HCT116 (cell line): ENCODE data around the gene TBC1D32.

Experiments used
- EZH2phosphoT487 ChIP-seq: fragments of 200-600 bp; IDR thresholded peaks from 2 replicates; pipeline ENCODE4 v1.6.1; 2018; ENCODE audit warnings: antibody characterized with exemption, borderline replicate concordance
- POLR2A ChIP-seq: IDR thresholded peaks from 2 replicates; pipeline ENCODE4 v1.7.0; 2011; ENCODE audit warnings: borderline replicate concordance; ENCODE audit not compliant: insufficient read depth, insufficient read length; ENCODE audit errors: extremely low read depth
- SIN3A ChIP-seq: IDR thresholded peaks from 2 replicates; pipeline ENCODE4 v1.6.1; 2012; ENCODE audit warnings: low read depth
- YY1 ChIP-seq: IDR thresholded peaks from 2 replicates; pipeline ENCODE4 v1.6.1; 2011; ENCODE audit warnings: low read length, low read depth, moderate library complexity, mild to moderate bottlenecking; ENCODE audit not compliant: insufficient replicate concordance; ENCODE audit errors: extremely low read depth
- ZNF274 ChIP-seq: fragments of 200-500 bp; sonication (Bioruptor generic); IDR thresholded peaks from 2 replicates; pipeline ENCODE4 v1.6.1; 2014; ENCODE audit warnings: mild to moderate bottlenecking, low read depth, low read length, inconsistent platforms
- TF ChIP-seq, protein P1 (sequence below), 3 experiments: fragments of 200-600 bp in 1 of 3; sonication (generic) in 1 of 3; IDR thresholded peaks in 2 of 3; conservative IDR thresholded peaks in 1 of 3; 2 replicates each; pipeline ENCODE4 v1.5.1; 2012 to 2017; ENCODE audit warnings: low read depth in 2 of 3, low read length in 2 of 3, antibody characterized with exemption in 1 of 3, borderline replicate concordance in 1 of 3, control low read depth in 1 of 3, mild to moderate bottlenecking in 1 of 3, mixed read lengths in 1 of 3, mixed run types in 1 of 3, moderate library complexity in 1 of 3; ENCODE audit not compliant: insufficient read depth in 1 of 3

DNA sequence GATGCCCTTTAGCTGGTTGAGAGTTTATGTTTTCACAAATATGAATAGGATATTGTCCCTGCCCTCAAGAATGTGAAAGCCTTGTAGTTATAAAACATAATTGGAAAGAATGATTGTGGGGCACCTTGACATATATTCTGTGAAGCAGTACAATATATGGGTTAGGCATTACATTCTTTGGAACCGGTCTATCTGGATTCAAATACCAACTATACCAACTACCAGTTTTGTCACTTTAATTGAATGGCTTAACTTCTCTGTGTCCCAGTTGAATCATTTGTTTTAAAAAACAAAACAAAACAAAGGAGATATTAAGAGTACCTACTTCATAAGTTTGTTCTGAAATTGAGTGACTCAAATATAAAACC lies 146.5 kb downstream of the TBC1D32 start:
- TF ChIP-seq, protein P1, sequence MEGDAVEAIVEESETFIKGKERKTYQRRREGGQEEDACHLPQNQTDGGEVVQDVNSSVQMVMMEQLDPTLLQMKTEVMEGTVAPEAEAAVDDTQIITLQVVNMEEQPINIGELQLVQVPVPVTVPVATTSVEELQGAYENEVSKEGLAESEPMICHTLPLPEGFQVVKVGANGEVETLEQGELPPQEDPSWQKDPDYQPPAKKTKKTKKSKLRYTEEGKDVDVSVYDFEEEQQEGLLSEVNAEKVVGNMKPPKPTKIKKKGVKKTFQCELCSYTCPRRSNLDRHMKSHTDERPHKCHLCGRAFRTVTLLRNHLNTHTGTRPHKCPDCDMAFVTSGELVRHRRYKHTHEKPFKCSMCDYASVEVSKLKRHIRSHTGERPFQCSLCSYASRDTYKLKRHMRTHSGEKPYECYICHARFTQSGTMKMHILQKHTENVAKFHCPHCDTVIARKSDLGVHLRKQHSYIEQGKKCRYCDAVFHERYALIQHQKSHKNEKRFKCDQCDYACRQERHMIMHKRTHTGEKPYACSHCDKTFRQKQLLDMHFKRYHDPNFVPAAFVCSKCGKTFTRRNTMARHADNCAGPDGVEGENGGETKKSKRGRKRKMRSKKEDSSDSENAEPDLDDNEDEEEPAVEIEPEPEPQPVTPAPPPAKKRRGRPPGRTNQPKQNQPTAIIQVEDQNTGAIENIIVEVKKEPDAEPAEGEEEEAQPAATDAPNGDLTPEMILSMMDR (IDR thresholded peaks at IDR 0.05 in 2 of 3, conservative IDR thresholded peaks at IDR 0.05 in 1 of 3; ENCODE audit: borderline replicate concordance in 1 of 3, insufficient read depth in 1 of 3, low read depth in 2 of 3, low read length in 2 of 3), result no peak
- TF ChIP-seq POLR2A (no peak), ZNF274 (no peak), SIN3A (no peak), YY1 (no peak), EZH2phosphoT487 (no peak)
